ENCODE results near the gene USH1C.

Gene USH1C

DNA sequence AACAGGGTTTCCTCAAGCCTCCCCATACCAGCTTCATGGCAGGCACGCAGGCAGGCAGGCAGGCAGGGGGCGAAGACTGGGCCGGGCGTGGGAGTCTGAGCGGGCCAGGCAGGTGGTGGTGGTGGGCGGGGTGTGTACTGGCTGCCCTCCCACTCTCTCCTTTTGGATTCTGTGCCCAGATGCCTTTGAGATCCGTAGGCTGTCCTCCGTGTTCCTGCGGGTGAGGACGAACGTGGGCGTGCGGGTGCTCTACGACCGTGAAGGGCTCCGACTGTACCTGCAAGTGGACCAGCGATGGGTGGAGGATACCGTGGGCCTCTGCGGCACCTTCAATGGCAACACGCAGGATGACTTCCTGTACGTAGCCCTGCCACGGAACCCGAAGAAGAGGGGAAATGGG is 25.8 kb upstream of the USH1C start:
- no peaks in the 10 kb centered on the region for H3K9me3 ChIP-seq (ENCODE audit: control insufficient read depth, low read length)
- H3K36me3 ChIP-seq (ENCODE audit: control insufficient read depth, insufficient read depth, low read length), result no peaks in the 10 kb centered on the region
- H3K4me3 ChIP-seq (ENCODE audit: insufficient read depth, low read depth, low read length, poor library complexity, severe bottlenecking), result no peak overlapping the region
- no peak for DNase-seq
- H3K27ac ChIP-seq (ENCODE audit: insufficient read depth, low read length, poor library complexity, severe bottlenecking), result no peak overlapping the region
- no peaks in the 10 kb centered on the region for H3K4me1 ChIP-seq (ENCODE audit: control insufficient read depth, insufficient read depth, low read length, poor library complexity, severe bottlenecking)
- H3K27me3 ChIP-seq (replicated peaks; ENCODE audit: control insufficient read depth, insufficient read depth, low read length, poor library complexity, severe bottlenecking), result no peaks in the 10 kb centered on the region

- no peak for DNase-seq
- Histone ChIP-seq H3K36me3 (ENCODE audit: control insufficient read depth, insufficient read depth, low read length) (no peaks in the 10 kb centered on the region), H3K27me3 (replicated peaks; ENCODE audit: control insufficient read depth, insufficient read depth, low read length, poor library complexity, severe bottlenecking) (no peaks in the 10 kb centered on the region), H3K27ac (ENCODE audit: insufficient read depth, low read length, poor library complexity, severe bottlenecking) (no peak overlapping the region), H3K4me1 (ENCODE audit: control insufficient read depth, insufficient read depth, low read length, poor library complexity, severe bottlenecking) (no peaks in the 10 kb centered on the region), H3K9me3 (ENCODE audit: control insufficient read depth, low read length) (no peaks in the 10 kb centered on the region), H3K4me3 (ENCODE audit: insufficient read depth, low read depth, low read length, poor library complexity, severe bottlenecking) (no peak overlapping the region)
Measured at GRCh38 chr11:17568944-17569343, 24.7 kb upstream of the USH1C start.

DNA sequence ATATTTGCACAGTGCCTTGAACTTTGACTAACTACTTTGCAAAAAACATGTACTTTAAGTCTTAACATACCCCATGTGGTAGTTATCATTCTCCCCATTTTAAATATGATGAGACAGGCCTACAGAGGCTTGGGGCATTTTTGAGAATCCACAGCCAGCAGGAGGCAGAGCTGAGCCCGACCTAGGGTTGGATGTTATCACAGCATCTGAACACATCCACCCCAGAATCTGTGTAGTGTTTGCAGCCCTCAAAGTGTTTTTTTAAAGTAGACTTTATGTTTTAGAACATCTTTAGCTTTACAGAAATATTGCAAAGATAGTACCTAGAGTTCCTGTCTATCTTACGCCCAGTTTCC is 20.4 kb upstream of the USH1C start:
- Histone ChIP-seq H3K27ac (ENCODE audit: insufficient read depth, low read length, poor library complexity, severe bottlenecking) (no peak overlapping the region), H3K27me3 (replicated peaks; ENCODE audit: control insufficient read depth, insufficient read depth, low read length, poor library complexity, severe bottlenecking) (no peaks in the 10 kb centered on the region), H3K9me3 (ENCODE audit: control insufficient read depth, low read length) (no peaks in the 10 kb centered on the region), H3K4me1 (ENCODE audit: control insufficient read depth, insufficient read depth, low read length, poor library complexity, severe bottlenecking) (no peaks in the 10 kb centered on the region), H3K36me3 (ENCODE audit: control insufficient read depth, insufficient read depth, low read length) (no peaks in the 10 kb centered on the region), H3K4me3 (ENCODE audit: insufficient read depth, low read depth, low read length, poor library complexity, severe bottlenecking) (no peak overlapping the region)
- no peak for DNase-seq

- no peak for DNase-seq
- no peak overlapping the region for H3K4me3 ChIP-seq (ENCODE audit: insufficient read depth, low read depth, low read length, poor library complexity, severe bottlenecking)
- no peaks in the 10 kb centered on the region for H3K9me3 ChIP-seq (ENCODE audit: control insufficient read depth, low read length)
- H3K27ac ChIP-seq (ENCODE audit: insufficient read depth, low read length, poor library complexity, severe bottlenecking), result no peak overlapping the region
- H3K4me1 ChIP-seq (ENCODE audit: control insufficient read depth, insufficient read depth, low read length, poor library complexity, severe bottlenecking), result no peaks in the 10 kb centered on the region
- H3K36me3 ChIP-seq (ENCODE audit: control insufficient read depth, insufficient read depth, low read length), result no peaks in the 10 kb centered on the region
- H3K27me3 ChIP-seq (replicated peaks; ENCODE audit: control insufficient read depth, insufficient read depth, low read length, poor library complexity, severe bottlenecking), result no peaks in the 10 kb centered on the region
Measured at GRCh38 chr11:17563961-17564686, 19.9 kb upstream of the USH1C start.

- Histone ChIP-seq H3K4me3 (ENCODE audit: insufficient read depth, low read depth, low read length, poor library complexity, severe bottlenecking) (no peak overlapping the region), H3K4me1 (ENCODE audit: control insufficient read depth, insufficient read depth, low read length, poor library complexity, severe bottlenecking) (no peaks in the 10 kb centered on the region), H3K27ac (ENCODE audit: insufficient read depth, low read length, poor library complexity, severe bottlenecking) (no peak overlapping the region), H3K36me3 (ENCODE audit: control insufficient read depth, insufficient read depth, low read length) (no peaks in the 10 kb centered on the region), H3K9me3 (ENCODE audit: control insufficient read depth, low read length) (no peaks in the 10 kb centered on the region), H3K27me3 (replicated peaks; ENCODE audit: control insufficient read depth, insufficient read depth, low read length, poor library complexity, severe bottlenecking) (no peaks in the 10 kb centered on the region)
- no peak for DNase-seq
Measured at GRCh38 chr11:17563231-17563646, 19.0 kb upstream of the USH1C start.

DNA sequence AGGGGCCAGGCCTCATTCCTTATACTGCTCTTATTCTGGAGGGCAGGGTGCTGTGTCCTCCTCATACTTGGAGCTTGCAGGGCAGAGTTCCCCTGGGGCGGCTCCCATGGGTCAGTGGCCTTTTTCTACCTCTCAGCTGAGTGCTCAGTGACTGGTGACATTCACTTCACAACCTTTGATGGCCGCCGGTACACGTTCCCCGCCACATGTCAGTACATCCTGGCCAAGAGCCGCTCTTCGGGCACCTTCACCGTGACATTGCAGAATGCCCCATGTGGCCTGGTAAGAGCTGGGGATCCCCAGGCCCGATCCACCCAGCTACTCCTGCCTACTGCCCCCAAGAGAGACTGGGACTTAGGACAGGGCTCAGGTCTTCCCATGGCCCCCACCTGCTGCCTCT is 17.3 kb upstream of the USH1C start:
- Histone ChIP-seq H3K27ac (ENCODE audit: insufficient read depth, low read length, poor library complexity, severe bottlenecking) (no peak overlapping the region), H3K9me3 (ENCODE audit: control insufficient read depth, low read length) (no peaks in the 10 kb centered on the region), H3K4me3 (ENCODE audit: insufficient read depth, low read depth, low read length, poor library complexity, severe bottlenecking) (no peak overlapping the region), H3K27me3 (replicated peaks; ENCODE audit: control insufficient read depth, insufficient read depth, low read length, poor library complexity, severe bottlenecking) (no peaks in the 10 kb centered on the region), H3K36me3 (ENCODE audit: control insufficient read depth, insufficient read depth, low read length) (no peaks in the 10 kb centered on the region), H3K4me1 (ENCODE audit: control insufficient read depth, insufficient read depth, low read length, poor library complexity, severe bottlenecking) (no peaks in the 10 kb centered on the region)
- DNase-seq, result no peak

GRCh38 chr11:17561111-17561415 is 16.8 kb upstream of the USH1C start:
- no peaks in the 10 kb centered on the region for H3K4me1 ChIP-seq (ENCODE audit: control insufficient read depth, insufficient read depth, low read length, poor library complexity, severe bottlenecking)
- H3K4me3 ChIP-seq (ENCODE audit: insufficient read depth, low read depth, low read length, poor library complexity, severe bottlenecking), result no peak overlapping the region
- H3K27me3 ChIP-seq (replicated peaks; ENCODE audit: control insufficient read depth, insufficient read depth, low read length, poor library complexity, severe bottlenecking), result no peaks in the 10 kb centered on the region
- no peaks in the 10 kb centered on the region for H3K9me3 ChIP-seq (ENCODE audit: control insufficient read depth, low read length)
- DNase-seq, result no peak
- no peaks in the 10 kb centered on the region for H3K36me3 ChIP-seq (ENCODE audit: control insufficient read depth, insufficient read depth, low read length)
- H3K27ac ChIP-seq (ENCODE audit: insufficient read depth, low read length, poor library complexity, severe bottlenecking), result no peak overlapping the region

GRCh38 chr11:17560281-17561110 is 16.3 kb upstream of the USH1C start:
- no peak for DNase-seq
- Histone ChIP-seq H3K27me3 (replicated peaks; ENCODE audit: control insufficient read depth, insufficient read depth, low read length, poor library complexity, severe bottlenecking) (no peaks in the 10 kb centered on the region), H3K36me3 (ENCODE audit: control insufficient read depth, insufficient read depth, low read length) (no peaks in the 10 kb centered on the region), H3K4me1 (ENCODE audit: control insufficient read depth, insufficient read depth, low read length, poor library complexity, severe bottlenecking) (no peaks in the 10 kb centered on the region), H3K27ac (ENCODE audit: insufficient read depth, low read length, poor library complexity, severe bottlenecking) (no peak overlapping the region), H3K4me3 (ENCODE audit: insufficient read depth, low read depth, low read length, poor library complexity, severe bottlenecking) (no peak overlapping the region), H3K9me3 (ENCODE audit: control insufficient read depth, low read length) (no peaks in the 10 kb centered on the region)

DNA sequence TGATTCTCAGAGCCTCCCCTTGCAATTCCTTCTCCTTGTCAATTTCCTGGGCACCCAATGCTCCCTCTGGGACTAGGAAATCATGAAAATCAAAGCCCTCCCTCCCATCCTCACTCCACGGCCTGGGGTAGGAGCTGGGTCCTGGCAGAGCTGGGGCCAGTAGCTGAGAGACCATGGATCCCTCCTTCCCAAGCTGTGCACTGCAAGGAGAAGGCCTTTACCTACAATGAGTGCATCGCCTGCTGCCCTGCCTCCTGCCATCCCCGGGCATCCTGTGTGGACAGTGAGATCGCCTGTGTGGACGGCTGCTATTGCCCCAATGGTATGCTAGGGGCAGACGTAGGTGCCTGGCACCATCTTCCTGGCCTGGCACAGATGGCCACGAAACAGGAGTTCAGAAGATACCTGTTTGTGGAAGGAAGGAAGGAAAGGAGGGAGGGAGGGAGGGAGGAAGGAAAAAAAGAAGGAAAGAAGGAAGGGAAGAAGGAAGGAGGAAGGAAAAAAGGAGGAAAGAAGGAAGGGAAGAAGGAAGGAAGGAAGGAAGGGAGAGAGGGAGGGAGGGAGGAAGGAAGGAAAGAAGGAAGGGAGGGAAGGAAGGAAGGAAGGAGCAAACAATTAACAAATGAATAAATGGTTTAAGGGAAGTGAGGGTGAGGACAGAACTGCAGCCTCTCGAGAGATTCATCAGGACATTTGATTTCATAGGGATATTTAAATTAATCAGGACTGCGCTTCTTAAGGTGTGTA is 15.3 kb upstream of the USH1C start:
- no peaks in the 10 kb centered on the region for H3K4me1 ChIP-seq (ENCODE audit: control insufficient read depth, insufficient read depth, low read length, poor library complexity, severe bottlenecking)
- no peaks in the 10 kb centered on the region for H3K27me3 ChIP-seq (replicated peaks; ENCODE audit: control insufficient read depth, insufficient read depth, low read length, poor library complexity, severe bottlenecking)
- no peak overlapping the region for H3K4me3 ChIP-seq (ENCODE audit: insufficient read depth, low read depth, low read length, poor library complexity, severe bottlenecking)
- no peak for DNase-seq
- H3K36me3 ChIP-seq (ENCODE audit: control insufficient read depth, insufficient read depth, low read length), result no peaks in the 10 kb centered on the region
- H3K9me3 ChIP-seq (ENCODE audit: control insufficient read depth, low read length), result no peaks in the 10 kb centered on the region
- no peak overlapping the region for H3K27ac ChIP-seq (ENCODE audit: insufficient read depth, low read length, poor library complexity, severe bottlenecking)

- no peak for DNase-seq
- Histone ChIP-seq H3K4me3 (ENCODE audit: insufficient read depth, low read depth, low read length, poor library complexity, severe bottlenecking) (no peak overlapping the region), H3K27me3 (replicated peaks; ENCODE audit: control insufficient read depth, insufficient read depth, low read length, poor library complexity, severe bottlenecking) (no peaks in the 10 kb centered on the region), H3K27ac (ENCODE audit: insufficient read depth, low read length, poor library complexity, severe bottlenecking) (no peak overlapping the region), H3K36me3 (ENCODE audit: control insufficient read depth, insufficient read depth, low read length) (no peaks in the 10 kb centered on the region), H3K4me1 (ENCODE audit: control insufficient read depth, insufficient read depth, low read length, poor library complexity, severe bottlenecking) (no peaks in the 10 kb centered on the region), H3K9me3 (ENCODE audit: control insufficient read depth, low read length) (no peaks in the 10 kb centered on the region)
Measured at GRCh38 chr11:17558916-17559315, 14.7 kb upstream of the USH1C start.

Measured in effector memory CD4-positive, alpha-beta T cell (primary cell).